ENCODE results near the gene LTF. TPM values are rescaled to one million over a fixed set of nuclear protein-coding genes. Genes with fewer than 3 reads are reported as not detected.

LTF gene
- total and polyA plus RNA-seq, 2 of the 13 experiments (the other 11 are each of a cell fraction or from before 2014, with no cell fraction given): not detected

DNA sequence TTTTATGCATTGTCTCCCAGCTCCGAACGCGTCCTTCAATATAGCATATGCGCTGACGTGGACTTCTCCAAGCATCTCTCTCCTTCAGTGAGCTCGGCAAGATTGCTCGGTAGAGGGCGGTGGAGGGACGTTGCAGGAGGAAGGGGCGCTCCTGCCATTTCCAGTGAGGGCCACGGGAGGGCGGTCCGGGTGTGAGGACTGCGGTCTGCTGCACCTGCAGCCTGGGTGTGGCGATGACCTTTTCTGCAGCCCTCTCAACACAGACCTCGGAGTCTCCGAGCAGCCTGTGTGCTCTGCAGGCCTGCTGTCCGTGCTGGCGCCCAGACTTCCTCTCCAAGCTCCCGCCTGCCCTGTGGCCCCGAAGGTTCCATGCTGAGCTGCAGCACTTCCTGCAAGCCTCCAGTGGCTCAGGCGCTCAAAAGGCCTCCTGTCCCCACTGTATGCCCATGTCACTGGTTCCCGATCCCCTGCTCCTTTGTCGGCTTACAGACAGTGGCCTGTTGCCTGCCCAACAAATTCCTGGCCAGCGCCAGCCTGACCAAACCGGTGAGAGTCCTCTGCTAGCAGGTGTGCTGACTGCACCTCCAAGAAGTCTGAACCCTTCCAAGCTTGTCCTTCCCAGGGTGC, 24.1 kb upstream of the LTF start (continued):
- 0 out of 2 replicates have a peak, but pooled peaks have one; percentile 38 for TF ChIP-seq RFXANK (CRISPR knock-in tag; IDR thresholded peaks at IDR 0.05)
- TF ChIP-seq PLRG1 (conservative IDR thresholded peaks at IDR 0.05): no peak
- TF ChIP-seq NRL (CRISPR knock-in tag; IDR thresholded peaks at IDR 0.05; ENCODE audit: borderline replicate concordance): no peak
- no peak for TF ChIP-seq TEAD2 (CRISPR knock-in tag; IDR thresholded peaks at IDR 0.05)
- no peak for TF ChIP-seq THYN1 (CRISPR knock-in tag; IDR thresholded peaks at IDR 0.05; ENCODE audit: borderline replicate concordance, low read depth)
- no peak for TF ChIP-seq NCOA5 (CRISPR knock-in tag; IDR thresholded peaks at IDR 0.05)
- TF ChIP-seq, protein P1, sequence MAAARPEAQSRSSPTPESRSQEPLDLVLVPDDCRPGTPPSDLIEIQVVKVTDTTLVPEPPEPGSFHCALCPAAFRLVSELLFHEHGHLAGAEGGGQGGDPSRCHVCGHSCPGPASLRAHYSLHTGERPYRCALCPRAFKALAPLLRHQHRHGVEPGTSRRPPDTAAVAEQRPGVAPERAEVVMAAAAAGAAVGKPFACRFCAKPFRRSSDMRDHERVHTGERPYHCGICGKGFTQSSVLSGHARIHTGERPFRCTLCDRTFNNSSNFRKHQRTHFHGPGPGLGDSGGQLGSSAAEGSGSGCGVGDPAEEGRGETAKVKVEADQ (CRISPR knock-in tag; IDR thresholded peaks at IDR 0.05; ENCODE audit: borderline replicate concordance): no peak
- TF ChIP-seq HOXD1 (CRISPR knock-in tag; IDR thresholded peaks at IDR 0.05): no peak
- no peak for TF ChIP-seq SMAD9 (CRISPR knock-in tag; IDR thresholded peaks at IDR 0.05)
- TF ChIP-seq, protein P2, sequence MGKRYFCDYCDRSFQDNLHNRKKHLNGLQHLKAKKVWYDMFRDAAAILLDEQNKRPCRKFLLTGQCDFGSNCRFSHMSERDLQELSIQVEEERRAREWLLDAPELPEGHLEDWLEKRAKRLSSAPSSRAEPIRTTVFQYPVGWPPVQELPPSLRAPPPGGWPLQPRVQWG (CRISPR knock-in tag; IDR thresholded peaks at IDR 0.05; ENCODE audit: borderline replicate concordance, low read depth): no peak
- TF ChIP-seq, protein P3, sequence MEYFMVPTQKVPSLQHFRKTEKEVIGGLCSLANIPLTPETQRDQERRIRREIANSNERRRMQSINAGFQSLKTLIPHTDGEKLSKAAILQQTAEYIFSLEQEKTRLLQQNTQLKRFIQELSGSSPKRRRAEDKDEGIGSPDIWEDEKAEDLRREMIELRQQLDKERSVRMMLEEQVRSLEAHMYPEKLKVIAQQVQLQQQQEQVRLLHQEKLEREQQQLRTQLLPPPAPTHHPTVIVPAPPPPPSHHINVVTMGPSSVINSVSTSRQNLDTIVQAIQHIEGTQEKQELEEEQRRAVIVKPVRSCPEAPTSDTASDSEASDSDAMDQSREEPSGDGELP (IDR thresholded peaks at IDR 0.05; ENCODE audit: borderline replicate concordance, low read depth): no peak
- TF ChIP-seq, protein P4, sequence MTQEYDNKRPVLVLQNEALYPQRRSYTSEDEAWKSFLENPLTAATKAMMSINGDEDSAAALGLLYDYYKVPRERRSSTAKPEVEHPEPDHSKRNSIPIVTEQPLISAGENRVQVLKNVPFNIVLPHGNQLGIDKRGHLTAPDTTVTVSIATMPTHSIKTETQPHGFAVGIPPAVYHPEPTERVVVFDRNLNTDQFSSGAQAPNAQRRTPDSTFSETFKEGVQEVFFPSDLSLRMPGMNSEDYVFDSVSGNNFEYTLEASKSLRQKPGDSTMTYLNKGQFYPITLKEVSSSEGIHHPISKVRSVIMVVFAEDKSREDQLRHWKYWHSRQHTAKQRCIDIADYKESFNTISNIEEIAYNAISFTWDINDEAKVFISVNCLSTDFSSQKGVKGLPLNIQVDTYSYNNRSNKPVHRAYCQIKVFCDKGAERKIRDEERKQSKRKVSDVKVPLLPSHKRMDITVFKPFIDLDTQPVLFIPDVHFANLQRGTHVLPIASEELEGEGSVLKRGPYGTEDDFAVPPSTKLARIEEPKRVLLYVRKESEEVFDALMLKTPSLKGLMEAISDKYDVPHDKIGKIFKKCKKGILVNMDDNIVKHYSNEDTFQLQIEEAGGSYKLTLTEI (CRISPR knock-in tag; conservative IDR thresholded peaks at IDR 0.05): no peak
- no peak for TF ChIP-seq SOX6 (IDR thresholded peaks at IDR 0.05)
- peak; percentile 50; the same call in 1 of the 2 replicates for TF ChIP-seq SOX6 (CRISPR knock-in tag; IDR thresholded peaks at IDR 0.05)
- peak; percentile 85 for TF ChIP-seq REPIN1 (CRISPR knock-in tag; IDR thresholded peaks at IDR 0.05; ENCODE audit: borderline replicate concordance, low read depth)
- TF ChIP-seq, protein P5, sequence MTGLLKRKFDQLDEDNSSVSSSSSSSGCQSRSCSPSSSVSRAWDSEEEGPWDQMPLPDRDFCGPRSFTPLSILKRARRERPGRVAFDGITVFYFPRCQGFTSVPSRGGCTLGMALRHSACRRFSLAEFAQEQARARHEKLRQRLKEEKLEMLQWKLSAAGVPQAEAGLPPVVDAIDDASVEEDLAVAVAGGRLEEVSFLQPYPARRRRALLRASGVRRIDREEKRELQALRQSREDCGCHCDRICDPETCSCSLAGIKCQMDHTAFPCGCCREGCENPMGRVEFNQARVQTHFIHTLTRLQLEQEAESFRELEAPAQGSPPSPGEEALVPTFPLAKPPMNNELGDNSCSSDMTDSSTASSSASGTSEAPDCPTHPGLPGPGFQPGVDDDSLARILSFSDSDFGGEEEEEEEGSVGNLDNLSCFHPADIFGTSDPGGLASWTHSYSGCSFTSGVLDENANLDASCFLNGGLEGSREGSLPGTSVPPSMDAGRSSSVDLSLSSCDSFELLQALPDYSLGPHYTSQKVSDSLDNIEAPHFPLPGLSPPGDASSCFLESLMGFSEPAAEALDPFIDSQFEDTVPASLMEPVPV (CRISPR knock-in tag; IDR thresholded peaks at IDR 0.05): no peak
- TF ChIP-seq JDP2 (CRISPR knock-in tag; IDR thresholded peaks at IDR 0.05; ENCODE audit: borderline replicate concordance): no peak
- no peak for TF ChIP-seq ZNF660 (CRISPR knock-in tag; IDR thresholded peaks at IDR 0.05; ENCODE audit: borderline replicate concordance, low read depth)
- TF ChIP-seq ZNF775 (CRISPR knock-in tag; IDR thresholded peaks at IDR 0.05; ENCODE audit: borderline replicate concordance): no peak
- TF ChIP-seq RBFOX2 (IDR thresholded peaks at IDR 0.05; ENCODE audit: low read depth, low read length): no peak
- TF ChIP-seq, protein P6, sequence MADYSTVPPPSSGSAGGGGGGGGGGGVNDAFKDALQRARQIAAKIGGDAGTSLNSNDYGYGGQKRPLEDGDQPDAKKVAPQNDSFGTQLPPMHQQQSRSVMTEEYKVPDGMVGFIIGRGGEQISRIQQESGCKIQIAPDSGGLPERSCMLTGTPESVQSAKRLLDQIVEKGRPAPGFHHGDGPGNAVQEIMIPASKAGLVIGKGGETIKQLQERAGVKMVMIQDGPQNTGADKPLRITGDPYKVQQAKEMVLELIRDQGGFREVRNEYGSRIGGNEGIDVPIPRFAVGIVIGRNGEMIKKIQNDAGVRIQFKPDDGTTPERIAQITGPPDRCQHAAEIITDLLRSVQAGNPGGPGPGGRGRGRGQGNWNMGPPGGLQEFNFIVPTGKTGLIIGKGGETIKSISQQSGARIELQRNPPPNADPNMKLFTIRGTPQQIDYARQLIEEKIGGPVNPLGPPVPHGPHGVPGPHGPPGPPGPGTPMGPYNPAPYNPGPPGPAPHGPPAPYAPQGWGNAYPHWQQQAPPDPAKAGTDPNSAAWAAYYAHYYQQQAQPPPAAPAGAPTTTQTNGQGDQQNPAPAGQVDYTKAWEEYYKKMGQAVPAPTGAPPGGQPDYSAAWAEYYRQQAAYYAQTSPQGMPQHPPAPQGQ (CRISPR knock-in tag; IDR thresholded peaks at IDR 0.05; ENCODE audit: borderline replicate concordance): no peak
- no peak for TF ChIP-seq ZNF850 (CRISPR knock-in tag; conservative IDR thresholded peaks at IDR 0.05)

Data from HepG2 (cell line).